KMS-11 (cell line): ENCODE results near the gene XKRX.
A peak's percentile ranks its signal among the peaks of the same experiment; 100 is the strongest.

Experiments
- H2AFZ ChIP-seq: fragments of 200-600 bp; sonication (generic); 2 replicates; pipeline ENCODE4 v1.6.1; 2016; ENCODE audit warnings: antibody characterized with exemption, mixed run types, low read depth
- H3K27ac ChIP-seq: fragments of 200-600 bp; sonication (generic); 2 replicates; pipeline ENCODE4 v1.6.1; 2016; ENCODE audit warnings: mild to moderate bottlenecking, mixed run types
- H3K27me3 ChIP-seq: fragments of 200-600 bp; sonication (generic); 2 replicates; pipeline ENCODE4 v1.6.1; 2017; ENCODE audit warnings: mild to moderate bottlenecking, low read depth, mixed run types, moderate library complexity; ENCODE audit not compliant: insufficient read depth
- H3K36me3 ChIP-seq: fragments of 200-600 bp; sonication (generic); 2 replicates; pipeline ENCODE4 v1.6.1; 2017; ENCODE audit warnings: mild to moderate bottlenecking, mixed run types; ENCODE audit not compliant: insufficient read depth
- H3K4me1 ChIP-seq: fragments of 200-600 bp; sonication (generic); 2 replicates; pipeline ENCODE4 v1.6.1; 2016; ENCODE audit warnings: mild to moderate bottlenecking, low read depth, mixed run types; ENCODE audit not compliant: poor library complexity, severe bottlenecking
- H3K4me2 ChIP-seq: fragments of 200-600 bp; sonication (generic); 2 replicates; pipeline ENCODE4 v1.7.0; 2016; ENCODE audit warnings: mild to moderate bottlenecking, mixed run types
- H3K4me3 ChIP-seq: fragments of 200-600 bp; sonication (generic); IDR thresholded peaks from 2 replicates; pipeline ENCODE4 v1.6.1; 2017; ENCODE audit warnings: low read depth, low read length, mixed read lengths; ENCODE audit not compliant: insufficient read depth
- H3K79me2 ChIP-seq: fragments of 200-600 bp; sonication (generic); 2 replicates; pipeline ENCODE4 v1.6.1; 2016; ENCODE audit warnings: low read depth, mixed run types; ENCODE audit not compliant: insufficient read depth
- H3K9ac ChIP-seq: fragments of 200-600 bp; sonication (generic); 2 replicates; pipeline ENCODE4 v1.6.1; 2016; ENCODE audit warnings: mild to moderate bottlenecking, mixed run types
- H4K20me1 ChIP-seq: fragments of 200-600 bp; sonication (generic); 2 replicates; pipeline ENCODE4 v1.6.1; 2016; ENCODE audit warnings: mild to moderate bottlenecking, mixed run types; ENCODE audit not compliant: insufficient read depth
- TF ChIP-seq, protein P1 (sequence below): fragments of 200-600 bp; sonication (generic); conservative IDR thresholded peaks from 2 replicates; pipeline ENCODE4 v1.6.1; 2017; ENCODE audit warnings: low read depth, mild to moderate bottlenecking, antibody characterized with exemption, low read length, moderate library complexity, mixed read lengths

The XKRX gene

DNA sequence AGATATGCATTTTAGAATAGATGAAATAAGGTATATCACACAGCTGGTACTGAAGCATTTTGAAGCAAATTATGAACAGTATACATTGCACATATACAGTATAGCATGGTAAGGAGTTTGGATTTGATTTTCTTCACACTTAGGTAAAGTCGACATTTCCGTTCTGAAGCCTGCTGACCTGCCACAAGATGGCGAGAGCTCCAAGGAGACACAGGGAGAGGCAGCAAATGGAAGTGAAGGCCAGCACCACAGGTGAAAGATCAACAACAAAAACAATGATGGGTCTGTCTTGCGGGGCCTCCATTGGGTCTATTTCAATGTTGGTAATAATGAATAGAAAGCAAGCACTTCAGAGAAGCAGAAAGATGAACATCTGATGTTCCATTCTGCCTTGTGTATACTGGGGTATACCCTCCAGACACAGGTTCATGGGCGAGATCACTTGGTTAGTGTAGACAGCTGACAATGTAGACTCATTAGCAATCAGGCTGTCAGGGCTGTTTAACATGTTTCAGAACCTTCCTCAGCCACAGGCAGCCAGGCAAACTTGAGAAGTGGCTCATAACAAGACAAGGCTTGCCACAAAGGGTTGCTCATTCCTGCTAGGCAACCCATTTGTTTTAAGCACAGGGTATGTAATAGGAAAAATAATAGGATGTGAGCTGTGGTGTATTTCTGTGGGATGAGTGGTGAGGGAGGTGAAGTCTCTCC, 33.2 kb downstream of the XKRX start:
- Histone ChIP-seq H3K79me2 (no peaks in the 10 kb centered on the region), H3K27me3 (no peaks in the 10 kb centered on the region), H3K4me2 (no peak overlapping the region), H3K4me3 (no peak overlapping the region), H3K27ac (no peak overlapping the region), H3K4me1 (no peaks in the 10 kb centered on the region), H3K36me3 (no peaks in the 10 kb centered on the region), H4K20me1 (no peaks in the 10 kb centered on the region), H3K9ac (no peak overlapping the region), H2AFZ (no peak overlapping the region)
- TF ChIP-seq, protein P1, sequence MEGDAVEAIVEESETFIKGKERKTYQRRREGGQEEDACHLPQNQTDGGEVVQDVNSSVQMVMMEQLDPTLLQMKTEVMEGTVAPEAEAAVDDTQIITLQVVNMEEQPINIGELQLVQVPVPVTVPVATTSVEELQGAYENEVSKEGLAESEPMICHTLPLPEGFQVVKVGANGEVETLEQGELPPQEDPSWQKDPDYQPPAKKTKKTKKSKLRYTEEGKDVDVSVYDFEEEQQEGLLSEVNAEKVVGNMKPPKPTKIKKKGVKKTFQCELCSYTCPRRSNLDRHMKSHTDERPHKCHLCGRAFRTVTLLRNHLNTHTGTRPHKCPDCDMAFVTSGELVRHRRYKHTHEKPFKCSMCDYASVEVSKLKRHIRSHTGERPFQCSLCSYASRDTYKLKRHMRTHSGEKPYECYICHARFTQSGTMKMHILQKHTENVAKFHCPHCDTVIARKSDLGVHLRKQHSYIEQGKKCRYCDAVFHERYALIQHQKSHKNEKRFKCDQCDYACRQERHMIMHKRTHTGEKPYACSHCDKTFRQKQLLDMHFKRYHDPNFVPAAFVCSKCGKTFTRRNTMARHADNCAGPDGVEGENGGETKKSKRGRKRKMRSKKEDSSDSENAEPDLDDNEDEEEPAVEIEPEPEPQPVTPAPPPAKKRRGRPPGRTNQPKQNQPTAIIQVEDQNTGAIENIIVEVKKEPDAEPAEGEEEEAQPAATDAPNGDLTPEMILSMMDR, result no peak

DNA sequence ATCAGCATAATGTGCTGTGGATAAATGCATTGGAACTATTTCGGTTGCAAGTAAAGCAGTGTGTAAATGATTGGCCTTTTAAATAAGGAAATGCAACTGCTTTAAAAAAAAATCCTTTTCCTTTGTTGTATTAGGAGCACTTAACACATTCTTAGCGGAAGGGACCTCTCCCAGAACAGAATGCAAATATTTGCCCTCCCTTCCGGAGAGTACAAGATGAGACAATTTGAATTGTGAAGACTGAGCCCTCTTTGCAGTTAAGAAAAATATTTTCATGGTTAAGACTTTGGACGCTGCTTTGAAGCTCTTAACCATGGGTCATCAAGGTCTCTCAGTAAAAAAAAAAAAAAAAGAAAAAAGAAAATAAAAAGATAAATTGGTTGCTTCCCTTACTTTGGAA, 45.1 kb downstream of the XKRX start:
- no peak overlapping the region for H2AFZ ChIP-seq
- H4K20me1 ChIP-seq, result no peaks in the 10 kb centered on the region
- no peaks in the 10 kb centered on the region for H3K79me2 ChIP-seq
- H3K4me3 ChIP-seq, result no peak overlapping the region
- H3K4me1 ChIP-seq, result no peaks in the 10 kb centered on the region
- H3K27ac ChIP-seq, result no peak overlapping the region
- H3K4me2 ChIP-seq, result no peak overlapping the region
- H3K27me3 ChIP-seq, result no peaks in the 10 kb centered on the region
- H3K36me3 ChIP-seq, result no peaks in the 10 kb centered on the region
- TF ChIP-seq, protein P1, result no peak
- H3K9ac ChIP-seq, result no peak overlapping the region

DNA sequence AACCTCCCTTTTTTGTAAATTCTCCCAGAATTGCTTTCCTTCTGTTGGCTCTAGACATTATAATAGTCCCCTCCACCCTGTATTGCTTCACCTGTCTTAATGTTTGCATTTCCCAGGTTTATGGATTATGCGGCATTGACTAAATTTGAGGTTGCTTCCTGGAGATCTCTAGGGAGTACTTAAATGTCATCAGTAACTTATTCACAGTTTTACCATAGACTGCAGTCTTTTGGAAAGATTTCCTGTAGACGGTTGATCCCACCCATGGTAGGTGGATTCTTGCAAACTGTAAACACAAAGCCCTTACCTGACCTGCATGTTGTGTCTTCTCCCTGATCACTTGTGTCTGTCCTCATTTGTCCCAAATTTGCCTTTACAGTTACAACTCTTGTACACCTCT, 48.3 kb downstream of the XKRX start:
- H2AFZ ChIP-seq, result no peak overlapping the region
- TF ChIP-seq, protein P1, result no peak
- H3K9ac ChIP-seq, result no peak overlapping the region
- H3K27ac ChIP-seq, result no peak overlapping the region
- no peaks in the 10 kb centered on the region for H3K79me2 ChIP-seq
- H3K4me1 ChIP-seq, result no peaks in the 10 kb centered on the region
- H3K4me3 ChIP-seq, result no peak overlapping the region
- no peaks in the 10 kb centered on the region for H3K27me3 ChIP-seq
- H3K36me3 ChIP-seq, result no peaks in the 10 kb centered on the region
- no peaks in the 10 kb centered on the region for H4K20me1 ChIP-seq
- no peak overlapping the region for H3K4me2 ChIP-seq

DNA sequence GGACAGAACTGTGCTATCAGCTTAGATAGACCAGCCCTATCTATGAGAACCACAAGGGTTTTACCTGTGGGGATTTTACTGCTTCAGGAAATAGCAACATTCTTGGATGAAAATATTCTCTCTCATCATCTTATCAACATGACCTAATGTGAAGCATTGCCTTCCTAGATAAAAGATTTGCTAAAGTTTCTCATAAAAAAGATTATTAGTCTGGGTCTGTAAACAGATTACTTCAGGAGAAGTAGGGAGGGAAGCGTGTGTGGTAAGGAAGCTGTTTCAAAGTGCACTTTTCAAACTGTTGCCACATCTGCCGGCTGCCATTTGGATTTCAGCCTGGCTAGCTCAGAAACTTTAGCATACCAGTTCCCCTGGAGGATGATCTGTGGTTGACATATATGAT, 54.4 kb downstream of the XKRX start, which contains the start of gene NOX1:
Gene NOX1, minus strand, starts transcription at position 35 of the 400 bp plus-strand sequence. CDS start 220 bp downstream, outside the sequence.
- H3K4me3 ChIP-seq, result no peak within 1 kb of the TSS
- H3K9ac ChIP-seq, result no peak within 1 kb of the TSS
- TF ChIP-seq, protein P1, result no peak
- H3K27me3 ChIP-seq, result no peaks in the 10 kb centered on the region
- H4K20me1 ChIP-seq, result no peaks in the 10 kb centered on the region
- H3K4me2 ChIP-seq, result peak within 1 kb of the TSS; percentile 36
- H2AFZ ChIP-seq, result no peak within 1 kb of the TSS
- H3K4me1 ChIP-seq, result peaks cover 15% of the 10 kb centered on the region
- H3K36me3 ChIP-seq, result no peaks in the 10 kb centered on the region
- no peak within 1 kb of the TSS for H3K27ac ChIP-seq
- no peaks in the 10 kb centered on the region for H3K79me2 ChIP-seq
